Astrocyte of the spinal cord (primary cell): ENCODE results near the gene FRAT2.

Source experiments
- DNase-seq: peaks from one replicate; pipeline ENCODE4 v3.0.0; 2011; ENCODE audit warnings: low read depth, low spot score
- H3K4me3 ChIP-seq: 2 replicates; pipeline ENCODE4 v1.5.1; 2011; ENCODE audit warnings: low read depth, mild to moderate bottlenecking, low read length, moderate library complexity
- in situ Hi-C: cut with HindIII; loops from 2 replicates; pipeline ENCODE4 v1.10.0; 2017; ENCODE audit warnings: low sequenced_read_pairs
- TF ChIP-seq, protein P1 (sequence below): IDR thresholded peaks from 2 replicates; pipeline ENCODE4 v1.5.1; 2012; ENCODE audit warnings: low read depth, mild to moderate bottlenecking, low read length, inconsistent platforms

The FRAT2 gene

GRCh38 chr10:97378933-97379921 is 44.7 kb upstream of the FRAT2 start:
- TF ChIP-seq, protein P1, sequence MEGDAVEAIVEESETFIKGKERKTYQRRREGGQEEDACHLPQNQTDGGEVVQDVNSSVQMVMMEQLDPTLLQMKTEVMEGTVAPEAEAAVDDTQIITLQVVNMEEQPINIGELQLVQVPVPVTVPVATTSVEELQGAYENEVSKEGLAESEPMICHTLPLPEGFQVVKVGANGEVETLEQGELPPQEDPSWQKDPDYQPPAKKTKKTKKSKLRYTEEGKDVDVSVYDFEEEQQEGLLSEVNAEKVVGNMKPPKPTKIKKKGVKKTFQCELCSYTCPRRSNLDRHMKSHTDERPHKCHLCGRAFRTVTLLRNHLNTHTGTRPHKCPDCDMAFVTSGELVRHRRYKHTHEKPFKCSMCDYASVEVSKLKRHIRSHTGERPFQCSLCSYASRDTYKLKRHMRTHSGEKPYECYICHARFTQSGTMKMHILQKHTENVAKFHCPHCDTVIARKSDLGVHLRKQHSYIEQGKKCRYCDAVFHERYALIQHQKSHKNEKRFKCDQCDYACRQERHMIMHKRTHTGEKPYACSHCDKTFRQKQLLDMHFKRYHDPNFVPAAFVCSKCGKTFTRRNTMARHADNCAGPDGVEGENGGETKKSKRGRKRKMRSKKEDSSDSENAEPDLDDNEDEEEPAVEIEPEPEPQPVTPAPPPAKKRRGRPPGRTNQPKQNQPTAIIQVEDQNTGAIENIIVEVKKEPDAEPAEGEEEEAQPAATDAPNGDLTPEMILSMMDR = no peak
- in situ Hi-C loops = no loop called here
- DNase-seq = no peak
- no peak overlapping the region for H3K4me3 ChIP-seq

- in situ Hi-C loops = no loop called here
- H3K4me3 ChIP-seq = no peak overlapping the region
- no peak for DNase-seq
- TF ChIP-seq, protein P1 = no peak
Observed at GRCh38 chr10:97376413-97376812, 41.9 kb upstream of the FRAT2 start.

DNA sequence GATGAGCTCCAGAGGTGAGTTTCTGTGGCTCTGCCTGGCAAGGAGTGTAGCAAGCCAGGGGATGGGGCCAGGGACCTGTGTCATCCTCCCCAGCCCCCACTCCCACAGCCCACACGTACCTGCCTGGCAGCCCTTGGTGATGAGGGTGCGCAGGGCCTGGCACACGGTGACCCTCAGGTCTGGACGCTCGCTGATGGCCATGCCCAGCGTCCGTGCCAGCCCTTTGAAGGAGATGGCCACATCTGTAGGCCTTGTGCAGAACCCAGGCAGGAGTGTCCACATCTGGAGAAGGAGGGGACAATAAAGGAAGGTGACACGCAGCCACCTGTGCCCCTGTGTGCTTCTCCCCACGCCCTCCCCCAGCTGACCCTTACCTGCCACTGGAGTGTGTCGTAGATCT is 38.9 kb upstream of the FRAT2 start:
- no peak for DNase-seq
- in situ Hi-C loops = no loop called here
- TF ChIP-seq, protein P1 = no peak
- no peak overlapping the region for H3K4me3 ChIP-seq

GRCh38 chr10:97372233-97372875 is 37.8 kb upstream of the FRAT2 start:
- TF ChIP-seq, protein P1 = no peak
- H3K4me3 ChIP-seq = no peak overlapping the region
- in situ Hi-C loops = no loop called here
- no peak for DNase-seq

DNA sequence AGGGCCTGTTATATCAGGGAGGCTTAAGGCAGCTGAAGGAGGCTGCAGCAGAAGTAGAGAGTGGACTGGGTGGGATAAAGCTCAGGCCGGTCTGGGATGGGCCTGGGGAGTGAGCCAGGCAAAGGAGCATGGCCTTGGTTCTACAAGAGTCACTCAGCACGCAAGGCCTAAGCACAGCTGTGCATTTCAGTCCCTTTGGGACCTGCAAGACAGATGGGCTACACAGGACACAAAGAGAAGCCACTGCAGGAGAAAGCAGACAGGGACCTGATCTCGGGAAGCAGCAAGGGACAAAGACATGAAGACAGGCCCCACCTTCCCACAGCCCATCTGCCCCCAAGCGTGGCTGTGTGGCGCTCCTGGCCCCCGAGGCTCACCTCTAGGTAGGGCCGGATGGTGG is 37.2 kb upstream of the FRAT2 start:
- DNase-seq = no peak
- TF ChIP-seq, protein P1 = no peak
- in situ Hi-C loops = no loop called here
- no peak overlapping the region for H3K4me3 ChIP-seq

- TF ChIP-seq, protein P1 = no peak
- H3K4me3 ChIP-seq = no peak overlapping the region
- in situ Hi-C loops = no loop called here
- no peak for DNase-seq
Observed at GRCh38 chr10:97367126-97367649, 32.7 kb upstream of the FRAT2 start.
